Hematopoietic multipotent progenitor cell treated with erythropoietin and hydrocortisone succinate and interleukin-3 and kit ligand, for 15 days (in vitro differentiated cells): Measurements from ENCODE around the gene LIPT1.
A peak's percentile ranks its signal among the peaks of the same experiment; 100 is the strongest.
"Not testable (repeated sequence)": the region's sequence is repeated elsewhere in the genome, so short reads cannot be mapped to it uniquely, and the experiment has no call there.

ENCODE experiments used
- DNase-seq: peaks from one replicate; pipeline ENCODE4 v3.0.0-alpha.2; 2015; ENCODE audit warnings: low spot score

Gene LIPT1

DNA sequence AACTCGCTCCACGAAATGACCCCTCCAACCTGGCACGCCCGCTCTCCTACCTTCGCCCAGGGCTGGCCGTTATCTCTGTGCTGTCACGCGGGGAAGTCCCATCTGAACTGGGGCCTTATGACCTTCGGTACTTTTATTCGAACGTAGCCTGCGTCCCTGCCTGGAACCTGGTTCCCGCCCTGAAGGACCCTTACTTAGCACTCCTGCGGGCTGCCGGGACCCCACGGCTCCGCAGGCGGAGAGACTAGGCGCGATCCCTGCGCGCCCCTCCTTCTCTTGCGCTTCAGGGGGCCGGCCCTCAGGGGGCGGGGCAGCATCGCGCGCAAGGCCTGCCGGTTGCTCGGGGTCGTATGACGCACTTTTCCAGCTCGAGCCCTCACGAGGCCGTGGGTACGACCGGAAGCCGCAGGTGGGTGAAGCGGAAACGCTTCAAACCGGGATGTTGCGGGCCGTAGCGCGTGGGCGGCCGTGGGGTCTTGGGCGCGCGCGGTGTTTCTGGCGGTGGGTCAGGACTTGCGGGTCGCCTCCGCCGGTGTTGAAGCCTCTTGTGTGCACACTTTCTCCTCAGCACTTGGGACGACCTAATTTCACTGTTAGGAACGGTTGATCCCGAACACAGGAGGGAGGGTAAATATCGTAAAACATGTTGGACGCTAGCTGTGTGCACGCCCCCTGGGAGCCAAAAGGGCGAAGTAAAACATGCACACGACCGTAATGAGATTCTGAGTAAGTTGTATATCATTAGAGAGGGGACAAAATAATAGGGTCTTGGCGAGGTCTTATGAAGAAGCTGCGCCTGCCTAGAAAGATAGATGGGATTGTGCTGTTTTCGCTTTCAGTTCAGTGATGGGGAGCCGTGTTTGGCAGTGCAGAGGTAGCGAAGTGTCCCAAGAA, at the start of gene LIPT1, which contains the start of gene TSGA10:
Gene LIPT1 (plus strand): TSS at position 325 of the 894 bp plus-strand sequence. CDS start 6,991 bp downstream, outside the sequence.
Gene TSGA10 (minus strand): TSS at position 300 of the 894 bp plus-strand sequence. CDS start 45,503 bp downstream, outside the sequence.
- DNase-seq = peak; percentile 88

DNA sequence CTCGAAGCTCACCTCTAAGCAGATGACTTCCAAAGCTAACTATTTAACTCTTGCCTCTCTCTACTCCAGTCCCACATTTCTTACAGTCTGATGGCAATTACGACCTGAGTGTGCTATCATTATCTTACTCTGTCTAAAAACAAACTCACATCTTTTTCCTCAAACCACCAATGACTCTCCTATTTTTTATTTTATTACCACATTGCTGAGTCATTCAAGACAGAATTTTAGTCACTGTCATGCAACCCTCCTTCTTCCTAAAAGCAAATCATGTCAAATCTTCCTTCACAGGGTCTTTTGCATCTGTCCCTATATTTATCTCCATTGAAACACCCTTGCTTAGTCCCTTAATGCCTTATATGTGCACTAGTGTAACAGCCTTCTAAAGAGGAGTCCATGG, 47.9 kb upstream of the LIPT1 start:
- peak; percentile 25 for DNase-seq

DNA sequence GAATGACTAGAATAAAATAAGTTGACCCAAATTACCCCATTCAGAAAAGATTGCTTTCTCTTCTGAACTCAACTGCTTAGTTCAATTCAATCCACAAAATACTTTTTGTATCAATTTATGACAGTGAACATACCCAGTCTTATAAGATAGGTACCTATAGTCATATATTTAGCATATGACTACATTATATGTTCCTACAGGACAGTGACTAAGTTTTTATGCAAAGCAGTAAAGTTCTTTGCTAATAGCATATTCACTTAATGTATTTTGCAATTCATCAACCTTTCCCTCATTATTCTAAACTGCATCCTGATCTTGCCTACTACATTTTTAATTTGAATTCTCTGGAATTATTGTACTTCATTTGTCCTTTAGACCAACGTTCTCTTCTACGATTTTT, 43.5 kb upstream of the LIPT1 start:
- DNase-seq = no peak

DNA sequence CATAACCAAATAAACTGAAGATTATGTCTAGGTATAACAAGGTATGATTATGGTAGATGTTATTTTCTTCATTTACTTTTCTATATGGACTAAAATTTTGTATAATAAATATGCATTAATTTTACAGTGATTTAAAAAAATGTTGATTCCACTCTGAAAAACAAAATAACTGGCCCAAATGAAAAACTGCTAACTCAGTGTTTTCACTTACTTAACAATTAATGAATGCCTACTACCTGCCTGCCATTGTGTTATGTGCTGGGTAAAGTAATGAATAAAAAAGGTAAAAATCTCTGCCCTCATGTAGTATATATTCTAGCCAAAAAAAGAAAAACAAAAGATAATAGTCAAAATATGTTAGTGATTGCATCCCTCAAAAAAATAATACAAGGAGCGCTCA, 42.8 kb upstream of the LIPT1 start:
- DNase-seq = no peak

DNA sequence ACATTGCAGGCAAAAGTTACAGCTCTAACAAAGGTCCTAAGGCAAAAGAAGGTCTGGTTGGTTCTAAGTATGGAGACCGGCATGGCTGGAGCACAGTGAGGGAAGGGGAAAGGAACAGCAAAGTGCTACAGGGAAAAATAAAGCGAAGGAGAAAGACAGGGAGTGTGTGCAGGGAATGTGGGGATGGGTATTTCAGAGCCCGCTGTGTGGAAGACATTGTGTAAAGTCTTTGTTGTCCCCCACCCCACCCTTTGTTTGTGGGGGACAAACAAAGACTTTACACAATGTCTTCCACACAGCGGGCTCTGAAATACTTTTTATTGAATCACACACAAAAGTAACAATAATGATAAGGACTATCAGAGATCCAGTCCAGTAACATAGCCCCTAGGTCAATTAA, 42.1 kb upstream of the LIPT1 start:
- no peak for DNase-seq

DNA sequence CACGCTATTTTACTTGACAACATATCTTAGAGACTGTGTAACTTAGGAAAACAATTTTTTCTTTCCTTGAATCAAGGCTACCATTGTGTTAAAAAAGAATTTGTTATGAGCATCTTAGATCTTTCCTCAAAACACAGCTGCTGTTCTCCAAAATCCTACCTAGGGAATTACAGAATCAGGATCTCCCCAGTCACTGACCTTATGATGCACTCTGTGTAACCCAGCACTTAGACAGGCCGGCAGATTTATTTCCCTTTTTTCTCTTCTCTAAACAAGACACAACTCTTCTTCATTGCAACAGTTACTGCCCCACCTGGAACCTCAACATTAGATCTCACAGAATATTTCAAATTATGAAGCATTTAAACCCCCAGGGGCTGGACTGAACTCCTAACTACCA, 26.8 kb upstream of the LIPT1 start:
- no peak for DNase-seq

DNA sequence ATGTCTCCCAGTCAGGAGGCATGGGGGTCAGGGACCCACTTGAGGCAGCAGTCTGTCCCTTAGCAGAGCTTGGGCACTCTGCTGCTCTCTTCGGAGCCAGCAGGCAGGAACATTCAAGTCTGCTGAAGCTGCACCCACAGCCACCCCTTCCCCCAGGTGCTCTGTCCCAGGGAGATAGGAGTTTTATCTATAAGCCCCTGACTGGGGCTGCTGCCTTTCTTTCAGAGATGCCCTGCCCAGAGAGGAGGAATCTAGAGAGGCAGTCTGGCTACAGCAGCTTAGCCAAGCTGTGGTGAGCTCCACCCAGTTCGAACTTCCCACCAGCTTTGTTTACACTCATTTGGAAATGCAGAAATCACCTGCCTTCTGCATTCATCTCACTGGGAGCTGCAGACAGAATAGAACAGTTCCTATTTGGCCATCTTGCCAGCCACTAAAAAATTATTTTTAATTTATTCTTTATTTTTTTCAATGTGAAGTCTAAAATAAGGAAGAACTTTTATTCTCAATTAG, 19.7 kb upstream of the LIPT1 start:
- DNase-seq = not testable (repeated sequence)

DNA sequence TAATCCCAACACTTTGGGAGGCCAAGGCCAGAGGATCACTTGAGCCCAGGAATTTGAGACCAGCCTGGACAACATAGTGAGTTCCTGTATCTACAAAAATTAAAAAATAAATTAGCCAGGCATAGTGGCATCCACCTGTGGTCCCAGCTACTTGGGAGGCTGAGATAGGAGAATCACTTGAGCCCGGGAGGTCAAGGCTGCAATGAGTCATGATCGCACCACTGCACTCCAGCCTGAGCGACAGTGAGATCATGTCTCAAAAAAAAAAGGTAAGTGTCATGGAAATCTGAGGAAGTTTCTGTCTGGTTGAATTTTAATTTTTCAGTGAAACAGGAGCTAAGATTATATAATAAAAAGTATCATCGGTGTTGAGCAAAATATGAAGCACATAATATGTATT, 15.8 kb upstream of the LIPT1 start:
- no peak for DNase-seq

DNA sequence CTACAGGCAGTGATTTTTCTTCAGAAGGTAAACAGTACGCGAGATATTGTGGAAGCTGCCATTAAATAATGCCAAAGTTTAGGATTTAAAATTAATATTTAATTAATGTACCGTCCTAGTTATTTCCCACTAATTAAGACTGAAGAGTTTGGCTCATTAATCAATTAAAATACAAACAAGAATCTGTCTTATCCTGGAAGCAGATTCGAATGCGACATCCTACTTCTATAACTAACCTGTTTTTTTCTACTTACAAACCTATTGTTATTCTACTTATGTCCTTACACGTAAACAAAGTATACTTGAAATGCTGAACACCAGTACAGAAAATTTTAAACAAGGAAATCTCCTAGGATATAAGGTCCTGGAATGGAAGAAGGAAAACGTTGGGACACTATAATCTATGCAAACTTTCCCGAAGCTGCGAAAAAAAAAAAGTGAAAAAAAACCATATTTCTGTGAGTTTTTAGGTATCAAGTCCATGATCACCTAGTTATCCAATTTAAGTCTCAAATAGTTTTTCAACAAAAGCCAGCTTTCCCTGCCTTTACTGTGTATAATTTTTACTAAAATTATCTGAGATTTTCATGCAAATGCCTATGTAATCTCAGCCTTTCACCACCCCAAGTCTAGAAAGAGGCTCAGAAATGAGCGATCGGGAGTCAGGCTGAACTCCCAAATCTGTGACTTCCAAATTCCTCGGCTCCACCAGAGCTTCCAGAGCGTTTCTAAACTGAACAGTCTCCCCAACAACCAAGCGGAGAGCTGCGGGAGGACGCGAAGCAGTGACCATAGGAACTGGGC, 14.5 kb upstream of the LIPT1 start:
- no peak for DNase-seq

DNA sequence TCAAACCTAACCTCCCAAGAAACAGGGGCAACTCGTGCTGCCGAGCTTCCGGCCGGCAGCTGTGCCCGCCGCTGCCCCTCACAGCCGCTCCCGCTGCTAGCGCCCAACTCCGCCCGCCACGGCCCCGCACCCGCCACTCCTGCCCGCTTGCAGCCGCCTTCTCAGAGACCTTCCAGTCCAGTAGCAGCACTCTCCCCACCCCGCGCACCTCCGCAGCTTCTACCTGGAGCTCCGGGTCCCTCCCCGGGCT, 14.0 kb upstream of the LIPT1 start:
- no peak for DNase-seq

DNA sequence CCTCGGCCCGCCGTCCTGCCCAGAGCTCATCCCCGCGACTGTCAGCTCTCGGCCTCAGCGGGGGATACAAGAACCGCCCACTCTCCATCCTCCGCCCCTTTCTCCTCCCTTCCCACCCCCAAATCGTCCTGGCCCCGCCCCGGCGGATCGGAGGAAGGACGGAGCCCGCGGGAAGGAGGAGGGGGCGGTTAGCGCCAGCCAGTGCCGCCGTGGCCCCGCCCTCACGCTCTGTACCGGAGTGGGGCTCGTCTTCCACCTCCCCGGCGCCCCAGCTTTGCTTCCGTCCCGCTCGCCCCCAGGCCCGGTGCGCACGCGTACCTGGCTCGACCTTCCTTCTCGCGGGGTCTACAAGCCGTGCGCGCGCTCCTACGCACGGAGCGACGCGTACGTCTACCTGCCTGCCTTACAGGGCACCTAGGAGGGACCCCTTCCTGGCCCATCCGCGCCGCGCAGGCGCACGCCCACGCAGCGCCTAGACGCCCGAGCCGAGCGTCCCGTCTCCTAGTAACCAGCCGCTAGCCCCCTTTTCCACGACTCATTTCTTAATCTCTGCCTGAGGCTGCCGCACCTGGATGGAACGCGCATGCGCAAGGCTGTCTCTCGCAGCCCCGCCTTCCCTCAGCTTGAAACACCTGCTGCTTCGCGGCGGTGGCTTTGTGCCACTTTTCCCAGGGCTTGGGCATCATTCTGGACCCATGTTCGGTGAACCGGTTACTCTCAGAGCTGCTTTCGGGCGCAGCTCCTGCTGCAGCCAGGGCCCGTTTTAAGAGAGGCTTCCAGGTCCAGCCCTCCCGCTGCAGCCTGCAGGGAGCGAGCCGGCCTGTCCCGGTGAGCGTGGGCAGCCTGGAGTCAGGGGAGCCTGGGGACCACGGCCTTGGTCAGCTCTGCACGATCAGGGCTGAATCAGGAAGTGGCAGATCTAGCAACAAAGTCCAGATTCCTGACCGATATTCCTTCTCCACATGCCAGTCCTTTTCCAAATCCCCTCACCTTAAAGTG, 13.4 kb upstream of the LIPT1 start, which contains the start of gene C2orf15:
Gene C2orf15 (plus strand): TSS at position 598 of the 999 bp plus-strand sequence. CDS start 8,852 bp downstream, outside the sequence.
- peak; percentile 83 for DNase-seq

DNA sequence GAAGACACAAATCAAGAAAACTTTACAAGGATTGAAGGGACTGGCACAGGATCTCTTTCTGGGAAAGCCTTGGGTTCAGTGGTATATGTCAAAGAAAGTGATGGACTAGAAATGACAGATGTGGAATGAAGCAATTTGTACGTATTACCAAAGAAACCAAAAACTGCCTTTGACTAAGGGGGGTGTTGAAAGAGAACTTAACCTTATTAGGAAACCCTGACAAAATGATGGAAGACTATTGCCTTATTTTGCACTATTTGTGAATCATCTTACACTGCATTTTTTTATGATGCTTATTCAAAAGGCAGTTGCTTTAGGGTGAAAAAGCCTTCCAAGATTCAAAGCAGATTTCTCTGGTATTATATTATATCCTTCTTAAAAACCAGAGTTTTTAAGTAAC, 4.1 kb upstream of the LIPT1 start:
- DNase-seq = no peak

DNA sequence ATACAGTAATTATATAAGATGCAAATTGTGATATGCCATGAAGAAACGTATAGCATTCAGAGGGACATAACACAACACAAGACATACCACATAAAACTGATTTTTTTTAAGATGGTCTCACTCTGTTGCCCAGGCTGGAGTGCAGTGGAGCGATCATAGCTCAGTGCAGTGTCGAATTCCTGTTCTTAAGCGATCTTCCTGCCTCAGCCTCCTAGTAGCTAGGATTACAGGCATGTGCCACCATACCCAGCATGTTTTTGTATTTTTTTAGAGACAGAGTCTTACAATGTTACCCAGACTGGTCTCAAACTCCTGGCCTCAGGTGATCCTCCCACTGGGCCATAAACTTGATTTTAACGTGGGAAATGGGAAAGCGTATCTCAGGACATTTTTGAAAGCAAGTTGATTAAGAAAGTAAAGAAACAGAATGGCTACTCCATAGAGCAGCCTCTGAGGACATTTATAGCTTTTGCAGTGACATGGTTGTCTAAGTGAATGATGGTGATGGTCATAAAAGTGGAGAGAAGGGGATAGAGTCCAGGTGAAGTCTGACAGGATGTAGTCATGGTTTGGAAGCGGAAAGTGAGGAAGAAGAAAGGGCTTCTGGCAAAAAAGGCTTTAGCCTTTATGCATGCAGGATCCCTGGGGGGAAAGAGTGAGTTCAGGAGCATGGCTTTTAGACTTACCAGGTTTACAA, 2.4 kb upstream of the LIPT1 start:
- DNase-seq = no peak

DNA sequence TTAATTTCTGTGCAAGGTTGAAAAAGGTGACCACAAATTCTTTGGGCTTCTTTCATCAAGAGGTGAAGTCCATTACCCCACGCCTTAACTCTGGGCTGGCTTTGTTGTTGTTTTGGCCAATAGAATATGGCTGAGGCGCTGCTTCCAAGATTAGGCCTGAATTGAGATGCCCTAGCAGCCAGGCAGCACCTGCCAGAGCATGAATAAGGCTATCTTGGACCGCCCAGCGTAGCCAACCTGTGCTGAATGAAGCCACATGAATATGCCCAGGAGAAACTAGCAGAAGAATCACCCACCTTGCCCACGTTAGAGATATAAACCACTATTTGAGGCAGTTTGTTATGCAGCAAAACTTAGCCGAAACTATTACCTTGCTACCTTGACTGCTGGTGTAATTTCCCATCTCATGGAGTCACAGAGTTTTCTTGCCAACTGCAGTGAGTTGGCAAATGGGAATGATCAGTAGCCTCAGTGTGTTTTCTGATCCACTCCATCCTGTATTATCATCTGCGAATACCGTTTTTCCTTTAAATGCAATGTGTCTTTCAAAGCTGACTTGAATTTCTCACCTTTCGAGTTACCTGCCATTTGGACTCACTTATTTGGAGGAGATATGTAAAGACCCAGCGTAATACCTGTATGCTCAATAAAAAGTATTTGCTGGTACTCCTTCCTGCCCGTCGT, 704 bp upstream of the LIPT1 start:
- DNase-seq = peak; percentile 70

DNA sequence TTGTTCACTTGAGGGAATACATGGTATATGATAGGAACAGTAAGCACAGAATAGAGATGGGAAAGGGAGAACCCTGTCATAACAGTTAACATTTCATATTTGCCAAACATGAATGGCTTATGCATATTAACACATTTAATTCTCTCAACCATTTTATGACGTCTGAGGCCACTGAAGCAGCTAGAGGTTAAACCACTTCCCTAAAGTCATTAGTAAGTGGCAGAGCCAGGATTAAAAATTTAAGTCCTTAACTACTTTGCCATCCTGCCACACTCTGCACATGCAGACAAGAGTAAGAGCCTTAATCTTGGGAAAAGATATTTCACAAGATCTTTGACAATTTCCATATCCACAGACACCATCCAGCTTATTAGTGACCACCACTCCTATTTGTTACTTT, 2.1 kb downstream of the LIPT1 start:
- DNase-seq = no peak

DNA sequence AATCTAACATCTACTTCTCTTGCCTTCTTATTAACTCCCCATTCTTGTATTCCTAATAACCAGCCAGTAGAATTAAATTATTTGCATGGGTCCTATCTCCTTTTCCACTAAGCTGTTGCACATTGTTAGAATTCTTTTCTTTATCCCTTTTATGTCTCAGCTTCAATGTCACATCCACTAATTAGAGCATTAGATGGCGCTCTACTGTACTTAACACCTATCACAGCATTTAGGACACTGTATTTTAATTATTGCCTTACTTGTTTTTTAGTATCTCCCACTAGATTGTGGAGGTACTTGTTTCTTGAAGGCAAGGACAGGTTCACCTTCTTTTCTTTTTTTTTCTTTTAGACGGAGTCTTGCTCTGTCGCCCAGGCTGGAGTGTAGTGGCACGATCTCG, 3.8 kb downstream of the LIPT1 start:
- no peak for DNase-seq

DNA sequence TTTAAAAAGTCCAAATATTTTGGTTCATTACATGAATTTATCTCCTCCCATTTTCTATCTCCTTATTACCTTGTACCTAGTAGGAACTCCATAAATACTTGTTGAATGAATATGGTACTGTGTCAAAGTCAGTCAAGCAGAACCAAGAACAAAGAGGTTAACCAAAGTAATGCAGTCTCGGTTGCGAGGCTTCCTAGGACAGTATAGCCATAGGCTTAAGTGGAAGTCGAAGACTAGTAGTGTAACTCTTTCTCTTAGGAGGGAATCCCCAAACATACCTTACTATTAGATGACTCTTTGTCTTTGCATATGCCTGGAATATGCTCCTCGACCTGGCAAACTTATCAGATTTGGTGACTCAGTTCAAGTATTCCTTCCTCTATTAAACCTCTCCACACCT, 4.8 kb downstream of the LIPT1 start:
- DNase-seq = no peak

DNA sequence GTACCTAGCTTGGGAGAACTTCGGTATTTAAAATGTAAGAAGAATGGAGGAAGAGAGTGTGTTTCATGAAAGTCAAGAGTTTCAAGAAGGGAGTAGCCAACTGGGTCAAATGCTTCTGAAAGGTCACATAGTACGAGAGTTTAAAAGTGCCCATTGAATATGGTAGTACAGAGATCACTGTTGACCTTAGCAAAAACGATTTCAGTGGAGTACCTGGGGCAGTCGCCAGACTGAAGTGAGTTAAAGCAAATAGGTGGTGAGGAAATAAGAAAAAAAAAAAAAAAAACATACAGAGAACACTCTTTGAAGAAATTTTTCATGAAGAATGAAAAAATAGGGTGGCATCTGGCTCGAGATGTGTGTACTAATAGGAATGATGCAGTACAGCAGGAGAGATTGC, 11.5 kb downstream of the LIPT1 start:
- DNase-seq = no peak

DNA sequence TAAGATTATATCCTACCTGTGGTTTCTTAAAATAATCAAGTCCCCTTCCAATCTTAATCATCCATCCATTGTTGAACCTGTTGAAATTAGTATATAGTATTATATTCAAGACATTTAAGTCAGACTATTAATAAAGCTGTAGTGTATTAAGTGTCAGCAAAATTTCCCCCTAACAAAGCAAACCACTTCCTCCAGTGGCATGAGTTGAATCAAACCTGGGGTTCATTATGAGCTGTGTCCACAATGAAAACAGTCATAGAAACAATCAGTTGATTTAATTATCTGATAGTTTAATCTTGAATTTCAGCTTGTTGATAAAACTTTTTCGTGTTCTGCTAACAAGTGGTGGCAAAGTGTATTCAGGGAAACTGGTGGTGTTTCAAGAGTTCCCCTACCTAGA, 14.8 kb downstream of the LIPT1 start:
- no peak for DNase-seq

DNA sequence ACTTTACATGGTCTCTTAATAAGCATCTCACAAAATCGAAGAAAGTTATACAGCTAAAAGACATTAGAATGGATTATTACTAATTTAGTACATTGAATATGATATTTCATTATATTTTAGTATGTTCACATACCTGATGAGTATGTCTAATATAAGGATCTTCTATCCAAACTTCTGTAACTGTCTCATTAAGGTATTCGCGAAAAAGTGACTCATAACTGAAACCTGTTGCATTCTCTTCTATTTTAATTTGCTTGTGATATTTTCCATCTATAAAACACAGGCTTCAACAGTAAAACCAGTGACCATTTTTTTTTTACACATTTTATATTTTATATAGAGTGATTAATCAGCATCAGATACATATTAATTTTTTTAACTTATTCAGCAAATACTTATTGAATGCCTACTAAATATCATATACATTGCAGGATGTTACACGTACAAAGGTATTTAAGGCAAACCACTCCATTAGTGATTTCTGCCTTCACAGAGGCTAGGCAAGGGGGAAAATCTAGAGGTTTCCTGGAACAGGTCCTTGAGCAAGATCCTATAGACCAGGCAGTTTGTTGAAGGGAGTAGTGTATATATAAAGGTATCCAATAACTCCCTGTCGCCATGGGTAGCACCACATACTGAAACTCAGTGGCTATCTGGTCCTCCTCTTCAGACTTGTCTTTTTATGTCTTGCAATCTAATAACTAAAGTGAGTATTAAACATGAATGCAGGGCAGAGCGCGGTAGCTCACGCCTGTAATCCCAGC, 16.8 kb downstream of the LIPT1 start:
- no peak for DNase-seq
